ENCODE data around the gene ERCC8. TPM values are rescaled to one million over a fixed set of nuclear protein-coding genes. Genes with fewer than 3 reads are reported as not detected.
"Not testable (repeated sequence)": the region's sequence is repeated elsewhere in the genome, so short reads cannot be mapped to it uniquely, and the experiment has no call there.

The ERCC8 gene
- total RNA-seq, 2 donors from 2014 or later: 8.9 to 9.1 TPM

DNA sequence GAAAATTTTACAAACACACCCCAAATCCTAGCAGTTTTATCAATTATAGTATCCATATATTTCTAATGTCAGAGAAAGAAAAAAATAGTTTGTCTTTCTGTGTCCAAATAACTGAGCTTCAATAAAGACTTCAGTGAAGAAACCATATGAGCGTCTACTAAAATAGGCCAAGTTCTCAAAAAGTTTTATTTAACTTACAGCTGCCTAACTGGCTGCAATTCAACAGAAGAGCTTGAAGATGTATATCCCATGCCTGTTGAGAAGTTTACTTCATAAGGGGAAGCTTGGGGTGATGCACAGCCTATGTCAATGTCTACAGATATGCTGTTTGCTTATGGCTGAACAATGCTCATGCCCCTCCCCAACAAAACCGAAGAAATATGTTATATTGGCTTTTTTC is 57.1 kb downstream of the ERCC8 start:
- H3K36me3 Mint-ChIP-seq: no peaks in the 10 kb centered on the region
- no peaks in the 10 kb centered on the region for H3K9me3 Mint-ChIP-seq
- H3K4me3 Mint-ChIP-seq: no peak overlapping the region
- DNase-seq (ENCODE audit: low spot score) (no peak), ATAC-seq (no peak)
- no peaks in the 10 kb centered on the region for H3K4me1 Mint-ChIP-seq (ENCODE audit: low read depth in 2 of 2)
- H3K27ac Mint-ChIP-seq: no peak overlapping the region
- H3K27me3 Mint-ChIP-seq: no peaks in the 10 kb centered on the region

DNA sequence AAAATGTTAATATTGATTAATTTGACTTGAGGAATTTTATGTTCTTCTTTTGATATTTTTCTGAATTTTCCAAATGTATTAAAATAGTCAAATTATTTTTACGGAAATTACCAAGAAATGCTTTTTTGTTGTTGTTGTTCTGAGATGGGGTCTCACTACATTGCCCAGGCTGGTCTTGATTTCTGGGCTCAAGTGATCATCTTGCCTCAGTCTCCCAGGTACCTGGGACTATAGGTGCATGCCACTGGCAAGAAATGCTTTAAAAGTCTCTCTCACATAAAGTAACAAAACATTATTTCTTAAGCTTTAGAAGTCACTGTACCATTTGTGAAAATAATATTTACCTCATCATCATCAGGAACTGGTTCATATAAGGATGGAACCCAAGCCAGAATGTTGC is 57.8 kb downstream of the ERCC8 start:
- ATAC-seq (no peak), DNase-seq (ENCODE audit: low spot score) (no peak)
- Mint-ChIP-seq H3K4me3 (no peak overlapping the region), H3K27me3 (no peaks in the 10 kb centered on the region), H3K4me1 (ENCODE audit: low read depth in 2 of 2) (no peaks in the 10 kb centered on the region), H3K36me3 (no peaks in the 10 kb centered on the region), H3K9me3 (no peaks in the 10 kb centered on the region), H3K27ac (no peak overlapping the region)

DNA sequence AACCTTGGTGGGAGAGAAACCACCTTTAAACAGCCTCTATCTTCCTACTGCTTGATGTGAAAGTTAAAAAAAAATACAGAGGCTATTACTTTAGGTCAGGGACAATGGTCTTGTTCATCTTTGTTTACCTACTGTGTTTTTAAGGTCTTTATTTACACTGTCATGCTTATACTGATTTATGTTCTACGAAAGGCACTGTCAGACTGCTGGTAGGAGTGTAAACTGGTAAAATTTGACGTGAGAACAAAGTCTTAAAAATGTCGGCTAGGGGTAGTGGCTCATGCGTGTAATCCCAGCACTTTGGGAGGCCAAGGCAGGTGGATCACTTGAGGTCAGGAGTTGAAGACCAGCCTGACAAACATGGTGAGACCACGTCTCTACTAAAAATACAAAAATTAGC is 58.7 kb downstream of the ERCC8 start:
- ATAC-seq: no peak
- DNase-seq (ENCODE audit: low spot score): no peak
- H3K4me3 Mint-ChIP-seq: no peak overlapping the region
- no peaks in the 10 kb centered on the region for H3K27me3 Mint-ChIP-seq
- H3K36me3 Mint-ChIP-seq: no peaks in the 10 kb centered on the region
- H3K27ac Mint-ChIP-seq: no peak overlapping the region
- no peaks in the 10 kb centered on the region for H3K9me3 Mint-ChIP-seq
- H3K4me1 Mint-ChIP-seq (ENCODE audit: low read depth in 2 of 2): no peaks in the 10 kb centered on the region

DNA sequence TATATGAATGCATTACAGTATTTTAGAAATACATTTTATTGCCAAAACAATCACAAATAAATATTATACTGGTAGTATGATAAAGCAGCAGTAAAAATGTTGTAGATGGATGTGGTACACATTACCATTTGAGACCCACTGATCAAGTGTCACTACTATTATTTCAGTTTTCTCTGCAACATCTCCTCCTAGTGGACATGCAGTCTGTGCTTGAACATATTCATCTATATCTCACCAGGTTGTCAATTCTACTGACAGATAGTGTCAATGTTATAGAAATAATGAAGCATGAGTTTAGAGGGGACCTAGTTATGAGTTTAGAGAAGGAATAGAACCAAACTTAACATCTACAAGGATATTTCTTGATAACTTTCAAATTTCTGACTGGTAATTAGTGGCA is 61.6 kb downstream of the ERCC8 start:
- Mint-ChIP-seq H3K36me3 (peaks cover 15% of the 10 kb centered on the region), H3K27ac (no peak overlapping the region), H3K4me3 (no peak overlapping the region), H3K27me3 (no peaks in the 10 kb centered on the region), H3K4me1 (ENCODE audit: low read depth in 2 of 2) (no peaks in the 10 kb centered on the region), H3K9me3 (peaks cover 15% of the 10 kb centered on the region)
- DNase-seq (ENCODE audit: low spot score) (no peak), ATAC-seq (no peak)

DNA sequence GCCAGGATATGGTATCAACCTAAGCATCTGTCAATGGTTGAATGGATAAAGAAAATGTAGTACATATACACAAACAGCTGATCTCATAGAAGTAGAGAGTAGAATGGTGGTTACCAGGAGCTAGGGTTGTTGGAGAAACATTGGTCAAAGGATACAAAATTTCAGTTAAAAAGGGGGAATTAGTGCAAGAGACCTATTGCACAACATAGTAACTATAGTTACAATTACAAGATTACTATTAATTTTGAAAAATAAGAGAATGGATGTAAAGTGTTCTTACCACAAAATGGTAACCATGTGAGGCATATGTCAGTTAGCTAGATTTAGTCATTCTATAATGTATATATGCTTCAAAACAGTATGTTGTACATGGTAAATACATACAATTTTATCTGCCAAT is 72.0 kb downstream of the ERCC8 start:
- H3K9me3 Mint-ChIP-seq: peaks cover 6% of the 10 kb centered on the region
- H3K27ac Mint-ChIP-seq: no peak overlapping the region
- H3K4me3 Mint-ChIP-seq: no peak overlapping the region
- DNase-seq (ENCODE audit: low spot score) (no peak), ATAC-seq (no peak)
- no peaks in the 10 kb centered on the region for H3K27me3 Mint-ChIP-seq
- H3K4me1 Mint-ChIP-seq (ENCODE audit: low read depth in 2 of 2): no peaks in the 10 kb centered on the region
- peaks cover 27% of the 10 kb centered on the region for H3K36me3 Mint-ChIP-seq

DNA sequence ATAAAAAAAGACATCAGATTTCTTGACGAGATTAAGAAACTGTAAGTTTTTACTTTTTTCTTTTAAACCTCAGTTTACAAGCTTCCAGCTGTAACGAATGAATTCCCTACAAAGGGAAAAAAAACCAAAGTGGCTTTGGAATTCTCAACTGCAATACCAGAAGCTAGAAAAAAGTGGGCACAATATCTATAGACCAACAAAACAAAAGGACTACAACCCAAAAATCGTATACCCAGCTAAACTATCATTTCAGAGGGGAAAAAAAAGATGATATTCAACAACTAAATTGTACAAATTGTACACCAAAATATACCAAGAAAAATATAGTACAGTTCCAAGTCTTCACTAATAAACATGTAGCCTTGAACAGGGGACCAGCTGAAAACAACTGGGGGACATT is 74.0 kb downstream of the ERCC8 start:
- H3K4me3 Mint-ChIP-seq: no peak overlapping the region
- H3K9me3 Mint-ChIP-seq: peaks cover 6% of the 10 kb centered on the region
- ATAC-seq: no peak
- DNase-seq (ENCODE audit: low spot score): no peak
- no peak overlapping the region for H3K27ac Mint-ChIP-seq
- H3K36me3 Mint-ChIP-seq: peaks cover 24% of the 10 kb centered on the region
- H3K27me3 Mint-ChIP-seq: no peaks in the 10 kb centered on the region
- H3K4me1 Mint-ChIP-seq (ENCODE audit: low read depth in 2 of 2): no peaks in the 10 kb centered on the region

DNA sequence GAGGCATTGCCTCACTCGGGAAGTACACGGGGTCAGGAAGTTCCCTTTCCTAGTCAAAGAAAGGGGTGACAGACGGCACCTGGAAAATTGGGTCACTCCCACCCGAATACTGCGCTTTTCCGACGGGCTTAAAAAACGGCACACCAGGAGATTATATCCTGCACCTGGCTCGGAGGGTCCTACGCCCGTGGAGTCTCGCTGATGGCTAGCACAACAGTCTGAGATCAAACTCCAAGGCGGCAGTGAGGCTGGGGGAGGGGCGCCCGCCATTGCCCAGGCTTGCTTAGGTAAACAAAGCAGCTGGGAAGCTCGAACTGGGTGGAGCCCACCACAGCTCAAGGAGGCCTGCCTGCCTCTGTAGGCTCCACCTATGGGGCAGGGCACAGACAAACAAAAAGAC is 84.3 kb downstream of the ERCC8 start:
- H3K36me3 Mint-ChIP-seq: peaks cover 19% of the 10 kb centered on the region
- not testable (repeated sequence) for H3K9me3 Mint-ChIP-seq; H3K4me3 Mint-ChIP-seq; ATAC-seq; DNase-seq (ENCODE audit: low spot score); H3K27me3 Mint-ChIP-seq; H3K27ac Mint-ChIP-seq; H3K4me1 Mint-ChIP-seq (ENCODE audit: low read depth in 2 of 2)

DNA sequence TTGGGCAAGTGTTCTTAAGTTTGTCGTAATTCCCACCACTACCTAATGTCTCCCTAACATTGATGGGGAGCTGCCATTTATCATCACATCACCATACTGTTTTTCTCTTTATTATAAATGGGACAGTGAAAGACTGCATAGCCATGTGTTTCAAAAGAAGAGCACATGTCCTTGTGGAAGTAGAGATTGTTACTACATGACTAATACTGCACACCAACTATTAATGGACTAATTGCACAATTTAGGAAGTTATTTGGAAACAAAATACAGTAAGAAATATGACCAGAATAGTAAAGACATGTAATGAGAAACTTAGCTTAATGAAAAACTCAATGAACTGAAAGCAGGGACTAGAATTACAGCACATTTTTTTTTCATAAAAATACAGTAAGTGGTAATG is 88.8 kb downstream of the ERCC8 start:
- Mint-ChIP-seq H3K27me3 (no peaks in the 10 kb centered on the region), H3K9me3 (no peaks in the 10 kb centered on the region), H3K4me1 (ENCODE audit: low read depth in 2 of 2) (no peaks in the 10 kb centered on the region), H3K36me3 (peaks cover 4% of the 10 kb centered on the region), H3K27ac (no peak overlapping the region), H3K4me3 (no peak overlapping the region)
- no peak for DNase-seq (ENCODE audit: low spot score)
- no peak for ATAC-seq

DNA sequence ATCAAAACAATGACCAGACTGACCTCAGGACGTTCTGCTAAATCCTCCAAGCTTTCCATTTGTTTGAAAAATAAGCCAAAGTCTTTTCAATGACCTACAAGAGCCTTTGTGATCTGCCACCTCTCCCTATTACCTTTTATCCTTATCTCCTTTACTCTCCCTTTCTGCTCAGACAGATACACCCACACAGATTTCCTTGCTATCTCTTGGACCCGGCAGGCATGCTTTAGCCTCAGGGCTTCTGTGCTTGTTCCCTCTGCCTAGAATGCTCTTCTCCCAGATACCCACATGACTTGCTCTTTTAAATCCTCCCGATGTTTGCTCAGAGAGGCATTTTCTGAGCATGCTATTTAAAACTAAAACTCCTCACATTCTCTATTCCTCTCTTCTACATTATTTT is 91.9 kb downstream of the ERCC8 start:
- no peak for ATAC-seq
- Mint-ChIP-seq H3K27me3 (no peaks in the 10 kb centered on the region), H3K4me3 (no peak overlapping the region), H3K4me1 (ENCODE audit: low read depth in 2 of 2) (no peaks in the 10 kb centered on the region), H3K27ac (no peak overlapping the region), H3K36me3 (no peaks in the 10 kb centered on the region), H3K9me3 (no peaks in the 10 kb centered on the region)
- DNase-seq (ENCODE audit: low spot score): no peak

DNA sequence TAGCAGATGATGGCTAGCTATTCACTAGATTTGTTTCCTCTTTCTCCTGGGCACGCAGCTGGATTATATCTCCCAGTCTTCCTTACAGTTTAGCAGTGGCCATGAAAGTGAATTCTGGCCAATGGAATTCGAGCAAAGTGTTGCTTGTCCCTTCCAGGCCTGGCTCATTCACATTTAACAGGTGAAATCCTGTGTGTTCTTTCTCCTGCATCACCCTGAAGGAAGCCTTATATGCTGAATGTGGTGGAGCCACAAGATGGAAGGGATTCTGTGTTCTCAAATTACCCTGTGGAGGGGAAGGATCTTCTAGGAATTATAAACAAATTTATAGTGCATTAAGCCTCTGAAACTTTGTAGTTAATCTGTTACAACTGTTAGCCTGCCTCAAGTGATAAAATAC is 92.6 kb downstream of the ERCC8 start:
- ATAC-seq (no peak), DNase-seq (ENCODE audit: low spot score) (no peak)
- Mint-ChIP-seq H3K4me1 (ENCODE audit: low read depth in 2 of 2) (no peaks in the 10 kb centered on the region), H3K27ac (no peak overlapping the region), H3K9me3 (no peaks in the 10 kb centered on the region), H3K36me3 (no peaks in the 10 kb centered on the region), H3K27me3 (no peaks in the 10 kb centered on the region), H3K4me3 (no peak overlapping the region)

DNA sequence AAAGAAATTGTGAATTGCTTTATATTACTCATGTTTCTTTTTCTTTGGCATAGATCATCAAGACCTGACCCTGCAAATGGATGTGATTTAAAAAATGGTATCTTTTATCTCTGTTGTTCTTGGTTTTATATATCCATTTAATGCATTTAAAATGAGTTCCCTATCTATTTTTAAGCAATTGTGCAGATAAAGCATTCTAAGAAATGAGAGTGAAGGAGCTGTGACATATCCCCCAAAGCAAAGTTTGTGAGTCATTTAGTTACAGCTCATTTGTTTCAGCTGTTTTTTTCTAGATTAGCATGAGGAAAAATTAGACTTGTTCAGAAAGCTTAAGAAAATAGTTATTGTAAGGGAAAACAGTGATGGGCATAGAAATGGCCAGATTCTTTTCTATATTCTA is 93.2 kb downstream of the ERCC8 start:
- H3K4me3 Mint-ChIP-seq: no peak overlapping the region
- H3K27me3 Mint-ChIP-seq: peaks cover 1 to 3% of the 10 kb centered on the region in 2 donors
- H3K27ac Mint-ChIP-seq: no peak overlapping the region
- no peaks in the 10 kb centered on the region for H3K4me1 Mint-ChIP-seq (ENCODE audit: low read depth in 2 of 2)
- ATAC-seq: no peak
- no peak for DNase-seq (ENCODE audit: low spot score)
- H3K9me3 Mint-ChIP-seq: no peaks in the 10 kb centered on the region
- no peaks in the 10 kb centered on the region for H3K36me3 Mint-ChIP-seq

DNA sequence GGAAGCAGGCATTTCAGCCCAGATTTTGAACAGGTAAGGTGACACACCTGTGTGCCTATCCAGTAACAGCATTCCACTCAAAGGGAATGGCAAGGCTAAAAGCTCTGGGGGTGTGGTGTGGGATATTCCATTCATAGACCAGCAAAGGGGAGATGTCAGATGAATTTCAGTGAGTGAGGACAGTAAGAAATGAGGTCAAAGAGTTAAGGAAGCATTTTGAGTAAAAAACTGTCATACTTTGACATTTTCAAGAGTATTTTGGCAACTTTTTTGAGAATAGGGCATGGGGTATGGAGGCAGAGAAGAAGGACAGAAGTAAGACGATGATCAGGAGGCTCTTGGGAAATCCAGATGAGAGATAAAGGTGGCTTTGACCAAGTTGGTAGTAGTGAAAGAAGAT is 98.6 kb downstream of the ERCC8 start:
- Mint-ChIP-seq H3K9me3 (no peaks in the 10 kb centered on the region), H3K4me1 (ENCODE audit: low read depth in 2 of 2) (no peaks in the 10 kb centered on the region), H3K4me3 (no peak overlapping the region), H3K27me3 (peaks cover 28 to 47% of the 10 kb centered on the region in 2 donors), H3K36me3 (no peaks in the 10 kb centered on the region), H3K27ac (no peak overlapping the region)
- no peak for DNase-seq (ENCODE audit: low spot score)
- ATAC-seq: no peak

DNA sequence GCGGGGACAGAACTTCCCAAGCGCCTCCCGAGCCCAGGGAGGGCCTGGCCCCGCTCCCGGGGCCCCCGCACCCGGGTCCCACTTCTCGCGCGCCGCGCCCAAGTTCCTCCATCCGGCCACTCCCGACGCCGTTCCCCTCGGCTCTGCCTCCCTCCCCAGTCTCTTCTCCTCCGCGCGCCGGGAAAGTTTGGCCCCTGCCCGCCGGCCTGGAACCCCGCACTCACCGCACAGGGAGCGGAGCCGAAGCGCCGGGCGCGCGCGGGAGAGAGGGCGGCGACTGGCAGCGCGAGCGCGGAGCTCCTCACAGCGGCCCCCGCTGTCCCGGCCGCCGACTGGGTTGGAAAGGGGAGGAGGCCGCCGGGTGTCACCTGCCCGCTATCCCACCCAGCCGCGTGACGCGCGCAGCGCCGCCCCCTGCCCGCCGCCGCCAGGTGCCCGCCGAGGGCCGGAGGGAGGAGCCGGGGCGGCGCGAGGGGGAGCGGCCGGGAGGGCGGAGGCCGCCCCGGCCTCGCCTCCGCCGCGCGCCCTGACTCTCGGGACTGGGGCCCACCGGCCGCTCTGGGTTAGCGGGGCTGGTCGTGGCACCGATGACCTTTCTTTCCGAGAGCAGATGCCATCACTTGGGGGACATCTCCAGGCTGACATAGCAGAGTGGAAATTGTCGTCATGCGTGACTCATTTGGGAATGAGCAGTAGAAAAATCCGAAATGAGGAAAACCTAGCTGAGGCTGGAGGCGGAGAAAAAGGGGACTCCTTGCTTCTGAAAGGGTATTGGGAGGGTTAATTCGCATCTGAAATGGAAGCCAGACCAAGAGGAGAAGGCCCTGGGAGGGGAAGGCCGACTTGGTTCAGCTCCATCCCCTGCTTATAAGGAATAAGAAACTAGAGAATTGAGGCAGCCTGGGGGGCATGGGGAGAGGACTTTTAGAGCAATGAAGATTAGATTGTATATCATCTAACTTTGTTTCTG is 100.6 kb downstream of the ERCC8 start, which contains the start of gene ELOVL7:
Gene ELOVL7, minus strand, starts transcription at position 334 of the 970 bp plus-strand sequence. CDS start 56,872 bp downstream, outside the sequence.
- Mint-ChIP-seq H3K9me3 (no peaks in the 10 kb centered on the region), H3K36me3 (no peaks in the 10 kb centered on the region), H3K4me3 (peak within 1 kb of the TSS; percentile 72), H3K4me1 (ENCODE audit: low read depth in 2 of 2) (no peaks in the 10 kb centered on the region), H3K27me3 (peaks cover 28 to 47% of the 10 kb centered on the region in 2 donors), H3K27ac (no peak within 1 kb of the TSS)
- DNase-seq (ENCODE audit: low spot score) (peak; percentile 61), ATAC-seq (peak; percentile 74 to 78)

DNA sequence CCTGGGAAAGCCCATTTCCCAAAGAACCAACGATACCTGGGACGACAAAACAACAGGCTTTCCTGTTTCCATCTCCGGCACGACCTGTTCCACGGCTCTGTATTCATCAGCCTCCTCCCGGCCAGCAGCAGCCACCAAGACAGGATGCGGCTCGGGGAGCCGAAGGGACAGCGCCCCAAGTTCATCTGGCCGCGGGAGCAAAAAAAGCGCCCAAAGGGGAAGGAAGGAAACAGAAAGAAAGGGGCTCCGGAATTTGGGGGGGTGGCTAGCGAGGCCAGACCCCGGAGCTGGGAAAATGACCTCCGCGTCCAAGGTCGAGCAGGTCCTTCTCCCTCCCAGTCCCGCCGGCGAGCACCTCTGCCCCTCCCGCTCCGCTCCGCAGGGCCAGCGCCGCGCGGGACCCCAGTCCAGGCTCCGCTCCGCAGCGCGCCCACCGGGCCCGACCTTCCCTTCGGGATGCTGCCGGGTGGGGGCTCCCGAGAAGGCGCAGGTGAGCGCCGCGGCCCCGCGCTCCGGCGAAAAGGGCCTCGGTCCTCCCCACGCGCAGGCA is 101.4 kb downstream of the ERCC8 start:
- Mint-ChIP-seq H3K4me3 (peak overlapping the region; percentile 72), H3K9me3 (no peaks in the 10 kb centered on the region), H3K36me3 (no peaks in the 10 kb centered on the region), H3K27me3 (peaks cover 28 to 47% of the 10 kb centered on the region in 2 donors), H3K4me1 (ENCODE audit: low read depth in 2 of 2) (no peaks in the 10 kb centered on the region), H3K27ac (no peak overlapping the region)
- no peak for DNase-seq (ENCODE audit: low spot score)
- no peak for ATAC-seq
